Cardiac muscle cell (in vitro differentiated cells and primary cell): ENCODE measurements around the gene MBNL1. TPM values are rescaled to one million over a fixed set of nuclear protein-coding genes. Genes with fewer than 3 reads are reported as not detected.

ENCODE experiments used
- DNase-seq, 2 donors: peaks; one replicate each; pipeline versions ENCODE4 v3.0.0 to v3.0.0-alpha.2; 2010 to 2017; ENCODE audit warnings: low read depth in 1 of 2, low spot score in 1 of 2
- H3K27ac ChIP-seq: fragments of 200-600 bp; sonication (generic); 2 replicates; pipeline ENCODE4 v1.5.1; 2016
- H3K27me3 ChIP-seq: fragments of 200-600 bp; sonication (generic); 2 replicates; pipeline ENCODE4 v1.6.0; 2016; ENCODE audit warnings: control low read depth
- H3K36me3 ChIP-seq: fragments of 200-600 bp; sonication (generic); 2 replicates; pipeline ENCODE4 v1.5.1; 2016; ENCODE audit warnings: control low read depth
- H3K4me1 ChIP-seq: fragments of 200-600 bp; sonication (generic); 2 replicates; pipeline ENCODE4 v1.8.1; 2017; ENCODE audit warnings: low read depth, mild to moderate bottlenecking, mixed run types
- H3K4me3 ChIP-seq: fragments of 200-600 bp; sonication (generic); 2 replicates; pipeline ENCODE4 v1.5.1; 2016; ENCODE audit warnings: mild to moderate bottlenecking
- H3K9me3 ChIP-seq: fragments of 200-600 bp; sonication (generic); 2 replicates; pipeline ENCODE4 v1.5.1; 2017; ENCODE audit warnings: low read depth, mild to moderate bottlenecking, control low read depth
- CTCF ChIP-seq: IDR thresholded peaks from 2 replicates; pipeline ENCODE4 v1.5.1; 2012; ENCODE audit warnings: low read depth, mild to moderate bottlenecking, low read length
- polyA plus RNA-seq: library from polyadenylated mRNA; unstranded; fragments of >200 nt; fragmentation: Nextera tagmentation; extraction: Ambion mirVana; gene quantifications from 2 replicates; pipeline ENCODE4 v1.2.1, GENCODE V29; 2016
- total RNA-seq: library from RNA; depleted of rRNA; stranded (reverse); fragments of >200 nt; gene quantifications from 2 replicates; pipeline ENCODE4 v1.2.3, GENCODE V29; 2016

The MBNL1 gene, protein sequence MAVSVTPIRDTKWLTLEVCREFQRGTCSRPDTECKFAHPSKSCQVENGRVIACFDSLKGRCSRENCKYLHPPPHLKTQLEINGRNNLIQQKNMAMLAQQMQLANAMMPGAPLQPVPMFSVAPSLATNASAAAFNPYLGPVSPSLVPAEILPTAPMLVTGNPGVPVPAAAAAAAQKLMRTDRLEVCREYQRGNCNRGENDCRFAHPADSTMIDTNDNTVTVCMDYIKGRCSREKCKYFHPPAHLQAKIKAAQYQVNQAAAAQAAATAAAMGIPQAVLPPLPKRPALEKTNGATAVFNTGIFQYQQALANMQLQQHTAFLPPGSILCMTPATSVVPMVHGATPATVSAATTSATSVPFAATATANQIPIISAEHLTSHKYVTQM
- 72.7 and 75.1 TPM in 2 replicates for total RNA-seq
- polyA plus RNA-seq: 18.1 and 21.2 TPM in 2 replicates

DNA sequence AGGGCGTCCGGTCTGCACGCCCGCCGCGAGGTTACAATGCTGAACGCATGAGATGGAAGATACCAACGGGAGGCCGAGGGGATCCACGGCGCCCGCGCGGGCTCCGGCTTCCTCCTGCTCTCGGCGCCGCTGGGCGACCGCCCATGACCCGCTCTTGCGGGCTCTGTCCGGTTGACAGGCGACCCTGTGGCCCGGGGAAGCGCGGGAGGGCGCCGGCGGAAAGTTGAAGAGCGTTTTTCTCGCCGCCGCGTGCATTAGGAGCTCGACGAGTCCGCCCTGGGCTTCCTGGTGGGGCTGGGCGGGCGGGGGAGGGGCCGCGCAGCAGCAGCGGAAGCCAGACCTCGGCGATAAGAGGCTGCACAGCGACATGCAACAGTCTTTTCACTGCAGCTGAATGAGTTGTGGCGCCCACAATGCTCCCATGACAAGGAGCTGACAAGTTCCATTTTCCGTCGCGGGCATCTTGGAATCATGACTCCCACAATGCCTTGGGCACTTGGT lies at the start of gene MBNL1:
Gene MBNL1 (plus strand): TSS at position 375 of the 501 bp plus-strand sequence. CDS start 31,265 bp downstream, outside the sequence.
- Histone ChIP-seq H3K36me3 (no peaks in the 10 kb centered on the region), H3K27ac (peak within 1 kb of the TSS; percentile 96), H3K4me3 (peak within 1 kb of the TSS; percentile 79), H3K9me3 (no peaks in the 10 kb centered on the region), H3K27me3 (peaks cover 36% of the 10 kb centered on the region), H3K4me1 (peaks cover 14% of the 10 kb centered on the region)
- TF ChIP-seq CTCF: no peak
- DNase-seq: peak; percentile 82 to 87

- H3K27ac ChIP-seq: no peak overlapping the region
- no peaks in the 10 kb centered on the region for H3K9me3 ChIP-seq
- H3K4me3 ChIP-seq: no peak overlapping the region
- H3K4me1 ChIP-seq: no peaks in the 10 kb centered on the region
- DNase-seq: peak in 1 of 2 donors; percentile 25
- H3K36me3 ChIP-seq: no peaks in the 10 kb centered on the region
- H3K27me3 ChIP-seq: no peaks in the 10 kb centered on the region
- TF ChIP-seq CTCF: no peak
Measured at GRCh38 chr3:152219216-152219615, 49.5 kb upstream of the MBNL1 start.

DNA sequence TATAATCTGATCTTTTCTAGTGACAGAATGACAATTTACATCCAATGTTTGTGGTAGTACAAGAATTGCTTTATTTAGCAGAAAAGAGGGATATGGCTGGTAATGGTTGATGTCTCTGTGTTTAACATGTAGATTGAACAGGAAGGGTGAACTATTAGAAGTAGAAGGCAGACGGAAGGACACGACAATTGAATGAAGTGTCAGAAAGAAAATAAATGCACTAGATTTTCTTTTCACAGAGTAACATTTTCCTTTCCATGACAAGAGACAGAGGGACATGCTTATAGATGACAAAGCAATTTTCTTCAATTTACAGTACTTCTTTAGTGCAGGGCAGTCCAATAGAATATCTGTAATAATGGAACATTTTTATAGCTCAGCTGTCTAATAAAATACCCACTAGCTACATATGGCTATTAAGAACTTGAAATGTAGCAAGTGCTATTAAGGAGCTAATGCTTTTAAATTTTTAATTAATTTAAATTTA lies 48.9 kb upstream of the MBNL1 start:
- no peaks in the 10 kb centered on the region for H3K27me3 ChIP-seq
- no peak overlapping the region for H3K27ac ChIP-seq
- no peaks in the 10 kb centered on the region for H3K9me3 ChIP-seq
- H3K36me3 ChIP-seq: no peaks in the 10 kb centered on the region
- no peak for DNase-seq
- TF ChIP-seq CTCF: no peak
- no peak overlapping the region for H3K4me3 ChIP-seq
- H3K4me1 ChIP-seq: no peaks in the 10 kb centered on the region

GRCh38 chr3:152222327-152222726 lies 46.4 kb upstream of the MBNL1 start:
- H3K4me3 ChIP-seq: no peak overlapping the region
- DNase-seq: peak in 1 of 2 donors; percentile 70
- no peaks in the 10 kb centered on the region for H3K36me3 ChIP-seq
- H3K27me3 ChIP-seq: no peaks in the 10 kb centered on the region
- no peak for TF ChIP-seq CTCF
- no peaks in the 10 kb centered on the region for H3K9me3 ChIP-seq
- no peaks in the 10 kb centered on the region for H3K4me1 ChIP-seq
- no peak overlapping the region for H3K27ac ChIP-seq

GRCh38 chr3:152225201-152225600 lies 43.5 kb upstream of the MBNL1 start:
- Histone ChIP-seq H3K36me3 (no peaks in the 10 kb centered on the region), H3K9me3 (no peaks in the 10 kb centered on the region), H3K4me3 (no peak overlapping the region), H3K27me3 (no peaks in the 10 kb centered on the region), H3K27ac (no peak overlapping the region), H3K4me1 (no peaks in the 10 kb centered on the region)
- no peak for TF ChIP-seq CTCF
- DNase-seq: no peak
